ENCODE results near the gene ZNF581.
A peak's percentile ranks its signal among the peaks of the same experiment; 100 is the strongest.

The ZNF581 gene

DNA sequence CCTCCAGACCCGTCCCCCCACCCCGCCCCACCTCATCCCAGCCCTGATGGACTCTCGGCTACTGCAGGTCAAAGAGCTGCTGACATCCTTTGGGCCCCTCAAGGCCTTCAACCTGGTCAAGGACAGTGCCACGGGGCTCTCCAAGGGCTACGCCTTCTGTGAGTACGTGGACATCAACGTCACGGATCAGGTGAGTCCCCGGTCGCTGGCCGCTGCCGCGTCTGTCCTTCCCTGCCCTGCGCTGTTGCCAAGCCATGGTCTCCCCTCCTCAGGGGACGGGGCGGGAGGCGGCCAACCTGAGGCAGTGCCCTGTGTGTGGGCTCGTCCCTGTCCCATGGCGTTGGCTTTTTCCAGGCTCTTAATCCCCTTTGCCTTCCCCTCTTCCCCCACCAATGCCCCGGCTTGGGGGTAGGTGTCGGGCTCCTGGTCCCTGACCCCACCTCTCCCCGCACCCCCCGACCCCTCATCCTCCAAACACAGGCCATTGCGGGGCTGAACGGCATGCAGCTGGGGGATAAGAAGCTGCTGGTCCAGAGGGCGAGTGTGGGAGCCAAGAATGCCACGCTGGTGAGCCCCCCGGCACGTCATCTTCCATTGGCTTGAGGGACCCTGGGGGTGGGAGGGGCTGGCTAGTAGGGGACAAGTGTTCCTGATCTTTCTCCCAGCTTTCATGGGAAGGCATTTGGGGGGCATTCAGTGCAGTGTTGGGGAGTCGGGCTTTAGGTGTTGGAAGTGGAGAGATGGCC, 25.3 kb downstream of the ZNF581 start:
- no peak for DNase-seq

- DNase-seq, result no peak
These were observed 26.2 kb downstream of the ZNF581 start for GRCh38 chr19:55669418-55670279.

GRCh38 chr19:55670280-55671053, 27.0 kb downstream of the ZNF581 start:
- no peak for DNase-seq

GRCh38 chr19:55671054-55671378, 27.6 kb downstream of the ZNF581 start:
- DNase-seq, result no peak

- DNase-seq, result no peak
These were observed 29.0 kb downstream of the ZNF581 start for GRCh38 chr19:55672418-55672817.

DNA sequence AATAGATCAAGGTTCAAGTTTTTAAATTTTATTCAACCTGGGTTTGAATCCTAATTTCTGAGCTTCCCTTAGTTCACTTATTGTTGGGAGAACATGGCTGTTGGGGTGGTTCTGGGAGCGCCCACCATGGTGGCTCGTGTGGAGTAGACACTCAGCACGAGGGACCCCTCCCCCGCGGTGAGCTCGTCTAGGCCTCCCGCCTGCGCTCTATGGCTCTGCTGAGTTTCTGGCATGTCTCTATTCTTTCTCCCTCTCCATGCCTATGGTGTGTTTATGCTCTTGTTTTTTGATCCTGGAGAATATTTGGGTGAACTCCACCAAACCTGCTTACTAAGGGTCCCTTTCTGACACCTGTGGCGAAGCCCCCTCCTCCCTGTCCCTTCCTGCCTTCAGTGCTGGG, 30.0 kb downstream of the ZNF581 start:
- no peak for DNase-seq

DNA sequence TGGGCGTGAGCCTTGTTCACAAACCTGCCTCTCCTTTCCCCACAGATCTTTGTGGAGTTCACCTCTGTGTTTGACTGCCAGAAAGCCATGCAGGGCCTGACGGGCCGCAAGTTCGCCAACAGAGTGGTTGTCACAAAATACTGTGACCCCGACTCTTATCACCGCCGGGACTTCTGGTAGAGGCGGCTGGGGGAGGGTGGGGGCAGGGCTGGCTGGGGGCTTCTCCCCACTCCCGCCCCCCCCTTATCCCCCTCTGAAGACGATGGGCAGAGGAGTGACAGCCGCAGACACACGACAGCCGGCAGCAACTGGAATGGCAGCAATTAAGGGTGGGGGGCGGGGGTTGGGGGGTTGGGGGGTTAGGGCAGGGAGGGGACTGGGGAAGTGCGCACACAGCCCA, 30.4 kb downstream of the ZNF581 start:
- DNase-seq, result no peak

DNA sequence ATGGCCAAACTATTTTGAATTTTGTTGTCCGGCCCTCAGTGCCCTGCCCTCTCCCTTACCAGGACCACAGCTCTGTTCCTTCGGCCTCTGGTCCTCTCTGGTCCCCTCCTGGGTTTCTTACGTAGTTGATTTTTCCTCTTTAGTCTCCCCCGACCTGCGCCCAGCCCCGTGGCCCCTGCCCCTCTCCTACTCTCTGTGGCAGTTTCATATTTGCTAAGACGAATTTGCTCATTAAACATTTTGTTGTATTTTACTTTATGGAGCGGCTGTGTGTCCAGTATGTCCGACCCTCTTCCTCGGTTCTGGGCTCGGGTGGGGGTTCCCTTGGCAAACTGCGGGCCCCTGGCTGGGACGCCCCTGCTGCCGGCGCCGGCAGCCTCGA, 31.0 kb downstream of the ZNF581 start:
- no peak for DNase-seq

DNA sequence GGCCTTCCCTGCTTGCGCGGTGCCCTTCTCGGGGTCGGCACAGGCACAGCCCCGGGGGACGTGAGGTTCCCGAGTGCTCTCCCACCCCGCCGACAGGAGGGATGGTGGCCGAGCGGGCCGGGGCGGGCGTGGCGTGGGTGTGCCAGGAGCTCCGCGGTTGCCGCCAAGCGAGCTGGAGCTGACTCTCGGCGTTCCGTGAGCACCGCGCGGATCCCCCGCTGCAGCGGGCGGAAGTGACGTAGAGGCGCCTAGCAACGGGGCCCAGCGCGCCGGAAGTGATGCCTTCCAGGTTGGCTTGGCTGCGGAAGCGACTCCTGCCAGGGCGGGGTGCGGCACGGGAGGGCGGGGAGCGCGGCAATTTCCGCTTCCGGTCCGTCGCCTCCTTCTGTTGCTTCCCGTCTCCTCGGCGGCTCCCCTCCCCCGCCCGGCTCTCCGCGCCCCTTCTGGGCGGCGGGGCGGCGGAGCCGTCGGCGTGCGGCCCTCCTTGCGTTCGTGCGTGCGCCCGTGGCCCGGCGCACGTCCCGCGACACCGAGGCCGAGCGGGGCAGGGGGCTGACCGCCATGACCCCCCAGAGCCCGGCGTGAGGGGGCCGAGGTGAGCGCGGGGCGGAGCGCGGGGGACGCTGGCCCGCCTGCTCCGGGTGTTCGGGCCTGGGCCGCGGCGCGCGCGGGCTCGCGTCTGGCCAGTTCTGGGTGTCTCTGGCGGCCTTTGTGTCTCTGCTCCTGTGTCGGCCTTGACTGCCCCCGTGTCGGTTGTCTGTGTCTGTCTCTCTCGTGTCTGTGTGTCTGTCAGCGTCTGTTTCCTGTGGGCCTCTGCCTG, 31.6 kb downstream of the ZNF581 start, which contains the start of gene EPN1:
TSS of gene EPN1 (plus strand) at position 386 of the 820 bp plus-strand sequence. CDS start 3,402 bp downstream, outside the sequence.
- peak; percentile 97 for DNase-seq

DNA sequence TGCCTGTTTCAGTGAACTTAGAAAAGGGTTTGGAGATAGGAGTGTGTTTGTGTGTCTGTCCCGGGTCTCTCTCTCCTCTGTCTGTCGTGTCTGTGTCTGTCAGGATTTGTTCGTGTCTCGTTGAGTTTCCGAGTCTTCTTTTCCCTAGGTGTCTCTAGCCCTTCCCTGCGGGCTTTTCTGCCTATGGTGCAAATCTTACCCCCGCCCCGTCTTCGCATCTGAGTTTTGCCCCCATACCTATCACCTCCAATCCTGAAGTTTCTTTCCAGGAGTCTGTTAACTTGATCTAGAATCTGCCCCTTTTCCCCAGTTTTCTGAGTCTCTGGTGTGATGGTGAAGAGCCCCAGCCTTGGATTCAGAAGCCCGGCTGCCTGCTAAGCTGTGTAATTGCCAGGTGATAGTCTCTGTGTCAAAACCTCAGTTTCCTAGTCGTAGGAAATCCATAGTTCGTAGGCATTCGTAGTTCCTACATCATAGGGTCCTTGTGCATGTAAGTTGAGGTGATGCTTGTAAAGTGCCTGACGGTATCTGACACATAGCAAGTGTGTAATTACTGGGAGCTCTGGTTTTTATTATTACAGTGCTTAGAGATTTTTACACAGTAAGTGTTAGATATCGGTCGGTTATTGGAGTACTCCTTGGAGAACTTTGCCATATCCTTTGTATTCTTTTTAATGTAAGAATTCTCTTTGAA, 32.4 kb downstream of the ZNF581 start:
- DNase-seq, result no peak

- DNase-seq, result no peak
These were observed 32.9 kb downstream of the ZNF581 start for GRCh38 chr19:55676383-55676782.

DNA sequence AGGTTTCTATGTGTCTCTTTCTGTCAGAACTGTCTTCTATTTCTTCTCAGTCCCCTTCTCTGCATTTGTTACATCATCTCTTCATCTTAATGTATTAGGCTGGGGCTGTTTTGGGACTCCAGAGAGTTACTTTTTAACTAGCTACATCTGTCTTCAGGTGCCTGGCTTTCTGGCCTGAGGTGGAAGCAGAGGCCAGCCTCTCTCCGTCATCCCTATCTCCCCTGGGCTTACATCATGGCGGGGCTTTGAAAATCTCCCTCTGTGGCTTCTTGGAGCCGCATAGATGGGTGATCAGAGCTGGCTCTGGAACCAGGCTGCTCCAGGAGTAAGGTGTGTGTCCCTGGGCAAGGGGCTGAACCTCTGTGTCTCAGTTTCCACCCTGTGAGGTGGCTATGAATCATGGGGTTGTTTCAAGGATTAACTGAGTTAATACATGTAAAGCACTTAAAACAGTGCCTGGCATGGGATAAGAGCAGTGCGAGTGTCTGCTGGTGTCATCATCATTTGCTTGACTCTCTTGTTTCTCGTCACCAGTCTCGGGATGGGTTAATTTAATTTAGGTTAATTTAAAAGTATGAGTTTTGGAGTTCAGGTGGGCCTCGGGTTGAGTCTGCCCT, 33.5 kb downstream of the ZNF581 start:
- DNase-seq, result no peak

- DNase-seq, result no peak
These were observed 34.2 kb downstream of the ZNF581 start for GRCh38 chr19:55677572-55678028.

- DNase-seq, result no peak
These were observed 34.7 kb downstream of the ZNF581 start for GRCh38 chr19:55678121-55678671.

GRCh38 chr19:55679343-55680257, 36.2 kb downstream of the ZNF581 start:
- no peak for DNase-seq

DNA sequence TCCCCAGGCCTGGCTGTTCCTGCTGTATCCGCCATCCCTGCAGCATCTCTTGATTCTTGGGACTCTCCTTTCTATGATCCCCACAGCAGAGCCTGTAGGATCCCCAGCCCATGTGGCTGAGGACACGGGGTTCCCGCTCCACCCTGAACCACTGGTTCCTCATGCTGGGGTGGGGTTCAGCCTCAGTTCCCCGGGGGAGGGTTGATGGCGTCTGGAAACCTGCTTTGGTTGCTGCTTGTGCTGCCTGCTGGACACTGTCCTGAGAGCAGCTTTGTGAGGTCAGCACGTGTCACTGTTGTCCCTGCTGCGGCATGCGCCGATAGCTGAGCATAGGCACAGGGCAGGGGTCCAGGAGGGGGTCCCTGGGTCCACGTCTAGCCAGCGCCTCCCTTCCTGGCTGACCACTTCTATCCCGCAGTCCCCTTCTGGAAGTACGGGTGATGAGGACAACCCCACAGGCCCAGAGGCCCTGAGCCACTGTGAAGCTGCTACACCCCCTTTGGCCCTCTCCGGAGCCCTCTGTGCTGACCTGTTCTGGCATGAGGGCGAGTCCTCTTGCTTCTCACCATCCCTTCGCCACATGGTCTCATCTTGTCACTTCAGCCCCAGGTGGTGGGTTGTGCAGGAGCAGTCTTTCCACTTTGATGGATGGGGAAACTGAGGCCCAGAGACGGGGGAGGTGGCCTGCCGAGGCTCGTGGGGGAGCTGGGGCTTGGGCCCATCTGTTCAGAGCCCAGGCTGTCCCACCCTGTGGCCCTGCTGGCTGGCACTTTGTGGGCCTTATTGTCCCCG, 37.1 kb downstream of the ZNF581 start:
- DNase-seq, result no peak

DNA sequence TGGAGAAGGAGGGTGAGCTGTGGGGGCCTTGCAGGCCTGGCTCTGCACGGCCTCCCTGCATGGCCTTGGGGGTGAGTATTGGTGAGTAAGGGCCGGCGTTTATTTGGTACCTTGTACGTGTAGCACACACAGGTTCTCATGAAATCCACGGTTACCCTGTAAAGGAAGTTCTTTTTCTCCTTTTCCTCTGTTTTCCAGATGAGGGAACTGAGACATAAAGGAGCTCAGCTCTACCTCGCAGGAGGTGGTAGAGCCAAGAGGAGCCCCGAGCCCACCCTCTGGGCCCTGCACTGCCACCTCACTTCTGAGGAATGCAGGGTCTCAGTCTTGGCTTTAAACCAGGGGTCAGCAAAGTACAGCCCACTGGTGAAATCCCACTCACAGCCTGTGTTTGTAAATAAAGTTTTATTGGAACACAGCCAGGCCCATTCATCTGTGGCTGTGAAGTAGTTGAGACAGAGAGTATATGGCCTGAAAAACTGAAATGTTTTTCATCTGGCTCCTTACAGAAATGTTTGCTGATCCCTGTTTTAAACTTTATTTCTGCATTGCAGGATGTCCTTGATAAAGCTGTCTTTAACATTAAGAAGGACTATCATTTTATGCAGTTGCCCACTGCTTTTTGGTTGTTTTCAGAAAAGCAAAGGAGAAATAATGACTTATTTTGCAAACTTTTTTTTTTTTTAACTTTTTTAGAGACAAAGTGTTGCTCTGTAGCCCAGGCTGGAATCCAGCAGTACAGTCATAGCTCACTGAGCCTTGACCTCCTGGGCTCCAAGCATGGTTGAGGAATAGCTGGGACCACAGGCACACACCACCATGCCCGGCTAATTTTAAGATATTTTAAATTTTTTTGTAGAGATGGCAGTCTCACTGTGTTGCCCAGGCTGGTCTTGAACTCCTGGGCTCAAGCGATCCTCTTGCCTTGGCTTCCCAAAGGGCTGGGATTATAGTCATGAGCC, 38.0 kb downstream of the ZNF581 start:
- DNase-seq, result no peak

All from effector CD4-positive, alpha-beta T cell (primary cell).